GM12878 (cell line): ENCODE results near the gene IFT81. TPM values are rescaled to one million over a fixed set of nuclear protein-coding genes. Genes with fewer than 3 reads are reported as not detected.

Source experiments
- ATAC-seq: fragments of 200-7000 bp; cut with Tn5 transposase; 3 replicates; pipeline ENCODE4 v1.9.1; 2020; ENCODE audit warnings: mild to moderate bottlenecking, moderate library complexity
- BruUV-seq: library from RNA; stranded (reverse); fragments of 400-500 nt; replicated peaks from 2 replicates; lab custom pipeline; 2021; lab: Mats Ljungman, UMichigan
- CTCF ChIA-PET: fragments of 300-600 bp; sonication (Branson Sonifier 250); formaldehyde crosslinking; extraction: SDS; loops from one replicate; lab custom pipeline; 2021; ENCODE audit warnings: inconsistent platforms; lab: Yijun Ruan, JAX
- POLR2A ChIA-PET: fragments of 350-600 bp; formaldehyde crosslinking; extraction: SDS; loops from one replicate; lab custom pipeline; 2021; ENCODE audit warnings: inconsistent platforms; lab: Charles Lee
- RAD21 ChIA-PET: fragments of 300-600 bp; sonication (Branson Sonifier 250); formaldehyde crosslinking; loops from one replicate; lab custom pipeline; 2023; ENCODE audit warnings: antibody characterized with exemption; ENCODE audit not compliant: unreplicated experiment; lab: Charles Lee
- SMC1A ChIA-PET: fragments of 300-600 bp; sonication (Branson Sonifier 250); formaldehyde crosslinking; loops from one replicate; lab custom pipeline; 2023; ENCODE audit not compliant: unreplicated experiment, uncharacterized antibody; lab: Charles Lee
- DNase-seq: peaks from one replicate; pipeline ENCODE4 v3.0.0-alpha.2; 2011; ENCODE audit warnings: low read depth, low spot score
- FAIRE-seq: peaks from 3 replicates; lab custom pipeline; 2011; peaks lifted over from hg19 to GRCh38; lab: Jason Lieb, UNC
- H2AFZ ChIP-seq: 2 replicates; pipeline ENCODE4 v1.6.0; 2011; ENCODE audit warnings: low read depth, low read length, control low read depth; ENCODE audit not compliant: control insufficient read depth
- H3K27ac ChIP-seq: 2 replicates; pipeline ENCODE4 v1.5.1; 2011; ENCODE audit warnings: control low read depth; ENCODE audit not compliant: control insufficient read depth, insufficient read depth
- H3K27me3 ChIP-seq, 2 experiments: replicated peaks in 1 of 2; 2 replicates each; pipeline versions ENCODE4 v1.6.0 to v1.6.1; 2011; ENCODE audit warnings: low read length in 1 of 2; ENCODE audit not compliant: control insufficient read depth in 2 of 2, insufficient read depth in 2 of 2
- H3K36me3 ChIP-seq, 2 experiments: 2 replicates each; pipeline ENCODE4 v1.5.1; 2011; ENCODE audit warnings: low read length in 1 of 2; ENCODE audit not compliant: control insufficient read depth in 2 of 2, insufficient read depth in 2 of 2
- H3K4me1 ChIP-seq: 2 replicates; pipeline ENCODE4 v1.6.1; 2011; ENCODE audit warnings: mild to moderate bottlenecking, low read length, moderate library complexity, mixed read lengths; ENCODE audit not compliant: control insufficient read depth, insufficient read depth
- H3K4me2 ChIP-seq: 2 replicates; pipeline ENCODE4 v1.6.0; 2011; ENCODE audit warnings: control low read depth; ENCODE audit not compliant: control insufficient read depth, insufficient read depth
- H3K4me3 ChIP-seq: fragments of 200-600 bp; sonication (generic); 2 replicates; pipeline ENCODE4 v1.5.1; 2016
- H3K79me2 ChIP-seq: 2 replicates; pipeline ENCODE4 v1.6.0; 2011; ENCODE audit warnings: low read length; ENCODE audit not compliant: control insufficient read depth, insufficient read depth
- H3K9ac ChIP-seq: 2 replicates; pipeline ENCODE4 v1.8.0; 2011; ENCODE audit warnings: low read length, control low read depth, mixed read lengths; ENCODE audit not compliant: control insufficient read depth, insufficient read depth
- H3K9me3 ChIP-seq: replicated peaks from 3 replicates; pipeline ENCODE4 v1.5.1; 2011; ENCODE audit warnings: mild to moderate bottlenecking, low read length; ENCODE audit not compliant: control insufficient read depth, insufficient read depth
- H4K20me1 ChIP-seq: 2 replicates; pipeline ENCODE4 v1.6.0; 2011; ENCODE audit not compliant: control insufficient read depth, insufficient read depth
- ASH2L ChIP-seq: fragments of 300-600, 200-600 bp; sonication (generic); IDR thresholded peaks from 2 replicates; pipeline ENCODE4 v1.6.1; 2017; ENCODE audit warnings: low read depth, mild to moderate bottlenecking, borderline replicate concordance
- ETV6 ChIP-seq, 2 experiments: fragments of 450-650 bp in 1 of 2; IDR thresholded peaks in 1 of 2; conservative IDR thresholded peaks in 1 of 2; 2 replicates each; pipeline ENCODE4 v1.6.1; 2014; ENCODE audit warnings: antibody characterized with exemption in 1 of 2, borderline replicate concordance in 1 of 2, low read depth in 1 of 2, mild to moderate bottlenecking in 1 of 2, moderate library complexity in 1 of 2
- PRDM15 ChIP-seq: fragments of 450-650 bp; formaldehyde crosslinking; IDR thresholded peaks from 2 replicates; pipeline ENCODE4 v1.4.0; 2020; ENCODE audit warnings: mild to moderate bottlenecking, moderate library complexity
- USF1 ChIP-seq: IDR thresholded peaks from 2 replicates; pipeline ENCODE4 v1.6.1; 2011; ENCODE audit warnings: borderline replicate concordance, low read depth, mild to moderate bottlenecking, moderate library complexity, mixed read lengths, low read length; ENCODE audit not compliant: insufficient read depth; ENCODE audit errors: extremely low read length
- ZBTB40 ChIP-seq: fragments of 450-650 bp; IDR thresholded peaks from 2 replicates; pipeline ENCODE4 v1.6.1; 2016; ENCODE audit warnings: mild to moderate bottlenecking, moderate library complexity, borderline replicate concordance
- ZNF274 ChIP-seq: IDR thresholded peaks from one replicate; pipeline ENCODE4 v1.8.0; 2011; ENCODE audit not compliant: insufficient read length, insufficient read depth
- WGBS: methylation state at CpG from one replicate; pipeline ENCODE4 v1.1.6; 2016; ENCODE audit warnings: low lambda C conversion rate; ENCODE audit not compliant: insufficient replicate concordance, insufficient coverage; ENCODE audit errors: missing lambda C conversion rate; 5-methylcytosine and 5-hydroxymethylcytosine counted together
- in situ Hi-C: fragments of 300-500 bp; cut with MboI; formaldehyde crosslinking; loops from 9 replicates; pipeline ENCODE4 v1.14.3; 2018; ENCODE audit warnings: mixed read lengths
- intact Hi-C: fragments of 100-400 bp; cut with micrococcal nuclease; formaldehyde crosslinking; loops from one replicate; pipeline ENCODE4 v1.14.2; 2022; ENCODE audit not compliant: unreplicated experiment
- polyA plus RNA-seq, 11 experiments: library from polyadenylated mRNA; depleted of rRNA in 4 of 11; unstranded in 6 of 11; stranded (reverse) in 5 of 11; fragments of >200 nt; fragmentation: Nextera tagmentation in 4 of 11; fragmentation: Illumina TruSeq in 1 of 11; extraction: Ambion mirVana in 4 of 11; extraction: Trizol in 1 of 11; gene quantifications; 1 replicate in 1 of 11; 2 replicates in 10 of 11; pipeline versions ENCODE4 v1.2.1 to v1.2.3, GENCODE V29; 2011 to 2016; ENCODE audit warnings: inconsistent platforms in 2 of 11, missing spikeins in 2 of 11, low read depth in 1 of 11
- total RNA-seq, 4 experiments: library from RNA; depleted of rRNA in 3 of 4; stranded (reverse); fragments of >200 nt in 3 of 4; fragmentation: Illumina TruSeq in 1 of 4; extraction: Trizol in 1 of 4; gene quantifications; 2 replicates each; pipeline versions ENCODE4 v1.2.1 to v1.2.3, GENCODE V29; 2013 to 2021

Gene IFT81
- total and polyA plus RNA-seq, 10 of the 15 experiments (the other 5 are each of a cell fraction or from before 2014, with no cell fraction given) = 4.1 to 9.9 (median 5.6) TPM

GRCh38 chr12:110251381-110251780 lies 127.2 kb downstream of the IFT81 start (continued):
- no peak for TF ChIP-seq ZBTB40
- TF ChIP-seq ETV6 (conservative IDR thresholded peaks at IDR 0.05 in 1 of 2, IDR thresholded peaks at IDR 0.05 in 1 of 2; ENCODE audit: borderline replicate concordance in 1 of 2, low read depth in 1 of 2) = no peak

GRCh38 chr12:110252716-110253115 lies 128.6 kb downstream of the IFT81 start:
- intact Hi-C loops = no loop called here
- Histone ChIP-seq H3K4me2 (no peak overlapping the region), H3K79me2 (no peaks in the 10 kb centered on the region), H2AFZ (no peak overlapping the region), H3K9ac (no peak overlapping the region), H3K4me3 (no peak overlapping the region), H3K36me3 (no peaks in the 10 kb centered on the region), H4K20me1 (no peaks in the 10 kb centered on the region), H3K9me3 (no peaks in the 10 kb centered on the region), H3K27ac (no peak overlapping the region), H3K27me3 (no peaks in the 10 kb centered on the region), H3K4me1 (no peaks in the 10 kb centered on the region)
- SMC1A ChIA-PET = no interaction called here
- DNase-seq (no peak), ATAC-seq (no peak), FAIRE-seq (no peak)
- POLR2A ChIA-PET = interaction anchor here (0.7 kb wide), 2 partner anchors 9 to 17 kb away, joined by 3 read pairs; no protein-coding TSS in a partner anchor
- WGBS = 80% methylated on average over 9 of the region's 9 CpGs
- RAD21 ChIA-PET = no interaction called here
- in situ Hi-C loops = no loop called here
- CTCF ChIA-PET = interaction anchor here (0.7 kb wide), 1 partner anchor 87 kb away, joined by 4 read pairs; no protein-coding TSS in a partner anchor
- no TSS peak for BruUV-seq
- no peak for TF ChIP-seq USF1
- TF ChIP-seq PRDM15 (CRISPR knock-in tag) = no peak
- no peak for TF ChIP-seq ZNF274
- no peak for TF ChIP-seq ASH2L
